ENCODE results near the gene SLC50A1. TPM values are rescaled to one million over a fixed set of nuclear protein-coding genes. Genes with fewer than 3 reads are reported as not detected.
A peak's percentile ranks its signal among the peaks of the same experiment; 100 is the strongest.

Gene SLC50A1
- total RNA-seq, 1 experiment from 2014 or later: 67.4 TPM

- in situ Hi-C loops (cut with HindIII; ENCODE audit: low pct_unique_long_range_greater_than_20kb, low sequenced_read_pairs): no loop called here
- CTCF ChIA-PET: no interaction called here
- no peak for TF ChIP-seq POLR2AphosphoS5 (IDR thresholded peaks at IDR 0.05; ENCODE audit: low read depth, low read length)
- TF ChIP-seq, protein P1, sequence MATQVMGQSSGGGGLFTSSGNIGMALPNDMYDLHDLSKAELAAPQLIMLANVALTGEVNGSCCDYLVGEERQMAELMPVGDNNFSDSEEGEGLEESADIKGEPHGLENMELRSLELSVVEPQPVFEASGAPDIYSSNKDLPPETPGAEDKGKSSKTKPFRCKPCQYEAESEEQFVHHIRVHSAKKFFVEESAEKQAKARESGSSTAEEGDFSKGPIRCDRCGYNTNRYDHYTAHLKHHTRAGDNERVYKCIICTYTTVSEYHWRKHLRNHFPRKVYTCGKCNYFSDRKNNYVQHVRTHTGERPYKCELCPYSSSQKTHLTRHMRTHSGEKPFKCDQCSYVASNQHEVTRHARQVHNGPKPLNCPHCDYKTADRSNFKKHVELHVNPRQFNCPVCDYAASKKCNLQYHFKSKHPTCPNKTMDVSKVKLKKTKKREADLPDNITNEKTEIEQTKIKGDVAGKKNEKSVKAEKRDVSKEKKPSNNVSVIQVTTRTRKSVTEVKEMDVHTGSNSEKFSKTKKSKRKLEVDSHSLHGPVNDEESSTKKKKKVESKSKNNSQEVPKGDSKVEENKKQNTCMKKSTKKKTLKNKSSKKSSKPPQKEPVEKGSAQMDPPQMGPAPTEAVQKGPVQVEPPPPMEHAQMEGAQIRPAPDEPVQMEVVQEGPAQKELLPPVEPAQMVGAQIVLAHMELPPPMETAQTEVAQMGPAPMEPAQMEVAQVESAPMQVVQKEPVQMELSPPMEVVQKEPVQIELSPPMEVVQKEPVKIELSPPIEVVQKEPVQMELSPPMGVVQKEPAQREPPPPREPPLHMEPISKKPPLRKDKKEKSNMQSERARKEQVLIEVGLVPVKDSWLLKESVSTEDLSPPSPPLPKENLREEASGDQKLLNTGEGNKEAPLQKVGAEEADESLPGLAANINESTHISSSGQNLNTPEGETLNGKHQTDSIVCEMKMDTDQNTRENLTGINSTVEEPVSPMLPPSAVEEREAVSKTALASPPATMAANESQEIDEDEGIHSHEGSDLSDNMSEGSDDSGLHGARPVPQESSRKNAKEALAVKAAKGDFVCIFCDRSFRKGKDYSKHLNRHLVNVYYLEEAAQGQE (IDR thresholded peaks at IDR 0.05; ENCODE audit: insufficient read depth in 1 of 2, low read depth in 2 of 2, low read length in 1 of 2): no peak
- TF ChIP-seq TCF7L2 (IDR thresholded peaks at IDR 0.05; ENCODE audit: low read depth, low read length): no peak
- TF ChIP-seq, protein P2, sequence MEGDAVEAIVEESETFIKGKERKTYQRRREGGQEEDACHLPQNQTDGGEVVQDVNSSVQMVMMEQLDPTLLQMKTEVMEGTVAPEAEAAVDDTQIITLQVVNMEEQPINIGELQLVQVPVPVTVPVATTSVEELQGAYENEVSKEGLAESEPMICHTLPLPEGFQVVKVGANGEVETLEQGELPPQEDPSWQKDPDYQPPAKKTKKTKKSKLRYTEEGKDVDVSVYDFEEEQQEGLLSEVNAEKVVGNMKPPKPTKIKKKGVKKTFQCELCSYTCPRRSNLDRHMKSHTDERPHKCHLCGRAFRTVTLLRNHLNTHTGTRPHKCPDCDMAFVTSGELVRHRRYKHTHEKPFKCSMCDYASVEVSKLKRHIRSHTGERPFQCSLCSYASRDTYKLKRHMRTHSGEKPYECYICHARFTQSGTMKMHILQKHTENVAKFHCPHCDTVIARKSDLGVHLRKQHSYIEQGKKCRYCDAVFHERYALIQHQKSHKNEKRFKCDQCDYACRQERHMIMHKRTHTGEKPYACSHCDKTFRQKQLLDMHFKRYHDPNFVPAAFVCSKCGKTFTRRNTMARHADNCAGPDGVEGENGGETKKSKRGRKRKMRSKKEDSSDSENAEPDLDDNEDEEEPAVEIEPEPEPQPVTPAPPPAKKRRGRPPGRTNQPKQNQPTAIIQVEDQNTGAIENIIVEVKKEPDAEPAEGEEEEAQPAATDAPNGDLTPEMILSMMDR (IDR thresholded peaks at IDR 0.05): no peak
- no peak for TF ChIP-seq SIN3A (IDR thresholded peaks at IDR 0.05; ENCODE audit: borderline replicate concordance, insufficient read depth, low read depth, low read length)
Observed at GRCh38 chr1:155107309-155108264, 28.1 kb upstream of the SLC50A1 start.

DNA sequence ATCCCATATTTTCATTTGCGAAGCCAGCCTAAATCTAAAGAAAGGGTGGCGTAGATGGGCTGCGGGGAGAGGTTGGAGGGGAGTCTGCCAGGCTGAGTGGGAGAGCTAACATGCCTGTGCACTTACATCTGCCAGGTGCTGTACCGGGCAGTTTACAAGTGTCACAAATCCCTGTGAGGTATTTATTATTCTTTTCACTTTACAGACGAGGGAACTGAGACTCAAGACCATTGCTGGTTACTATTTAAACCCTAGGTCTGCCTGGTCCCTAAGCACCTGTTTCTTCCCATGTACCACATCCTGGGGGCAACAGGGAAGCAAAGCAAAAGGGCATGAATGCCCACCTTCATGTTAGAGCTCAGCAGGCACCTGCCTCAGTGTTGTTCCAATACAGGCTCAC, 27.4 kb upstream of the SLC50A1 start:
- H3K9me3 ChIP-seq (ENCODE audit: control insufficient read depth, insufficient read depth, low read depth, low read length): no peaks in the 10 kb centered on the region
- H3K27ac ChIP-seq (ENCODE audit: low read length): no peak overlapping the region
- ATAC-seq: no peak
- intact Hi-C loops (cut with micrococcal nuclease; ENCODE audit: unreplicated experiment): no loop called here
- DNase-seq (ENCODE audit: low read depth, low spot score): no peak
- no TSS peak for BruUV-seq (replicated peaks)
- no peaks in the 10 kb centered on the region for H3K36me3 ChIP-seq (ENCODE audit: control insufficient read depth, insufficient read depth, low read length)
- TF ChIP-seq, protein P2 (IDR thresholded peaks at IDR 0.05): no peak
- TF ChIP-seq TCF7L2 (IDR thresholded peaks at IDR 0.05; ENCODE audit: low read depth, low read length) (no peak), SIN3A (IDR thresholded peaks at IDR 0.05; ENCODE audit: borderline replicate concordance, insufficient read depth, low read depth, low read length) (no peak), POLR2AphosphoS5 (IDR thresholded peaks at IDR 0.05; ENCODE audit: low read depth, low read length) (no peak)
- TF ChIP-seq, protein P1 (IDR thresholded peaks at IDR 0.05; ENCODE audit: insufficient read depth in 1 of 2, low read depth in 2 of 2, low read length in 1 of 2): no peak
- H3K4me1 ChIP-seq (ENCODE audit: control insufficient read depth, insufficient read depth, low read length): no peaks in the 10 kb centered on the region
- H3K4me3 ChIP-seq (ENCODE audit: low read depth in 2 of 2, low read length in 2 of 2): no peak overlapping the region
- ChIA-PET POLR2A (no interaction called here), CTCF (no interaction called here)
- H3K27me3 ChIP-seq (ENCODE audit: control insufficient read depth, insufficient read depth, low read length): no peaks in the 10 kb centered on the region
- in situ Hi-C loops (cut with HindIII; ENCODE audit: low pct_unique_long_range_greater_than_20kb, low sequenced_read_pairs): no loop called here

More at GRCh38 chr1:155107309-155108264, 28.1 kb upstream of the SLC50A1 start:
- BruUV-seq (replicated peaks): no TSS peak
- H3K27me3 ChIP-seq (ENCODE audit: control insufficient read depth, insufficient read depth, low read length): no peaks in the 10 kb centered on the region
- H3K36me3 ChIP-seq (ENCODE audit: control insufficient read depth, insufficient read depth, low read length): no peaks in the 10 kb centered on the region
- no peaks in the 10 kb centered on the region for H3K4me1 ChIP-seq (ENCODE audit: control insufficient read depth, insufficient read depth, low read length)
- POLR2A ChIA-PET: no interaction called here
- ATAC-seq: peak; percentile 63; the same call in 1 of the 2 replicates
- no peaks in the 10 kb centered on the region for H3K9me3 ChIP-seq (ENCODE audit: control insufficient read depth, insufficient read depth, low read depth, low read length)
- intact Hi-C loops (cut with micrococcal nuclease; ENCODE audit: unreplicated experiment): no loop called here
- no peak overlapping the region for H3K27ac ChIP-seq (ENCODE audit: low read length)
- H3K4me3 ChIP-seq (ENCODE audit: low read depth in 2 of 2, low read length in 2 of 2): no peak overlapping the region
- DNase-seq (ENCODE audit: low read depth, low spot score): no peak

Measured in Panc1 (cell line).